Endometrial microvascular endothelial cells (primary cell): ENCODE results near the gene PROB1. TPM values are rescaled to one million over a fixed set of nuclear protein-coding genes. Genes with fewer than 3 reads are reported as not detected.

Experiments used
- in situ Hi-C: cut with HindIII; loops from 2 replicates; pipeline ENCODE4 v1.10.0; 2017; ENCODE audit warnings: low sequenced_read_pairs, low pct_unique_long_range_greater_than_20kb; ENCODE audit errors: inconsistent ontology term
- total RNA-seq: library from RNA; depleted of rRNA; stranded (reverse); fragments of >200 nt; gene quantifications from one replicate; pipeline ENCODE4 v1.2.3, GENCODE V29; 2015; ENCODE audit errors: inconsistent ontology term

Gene PROB1
- total RNA-seq, 1 donor from 2014 or later: 1.8 TPM

- in situ Hi-C loops: no loop called here
These were observed 10.3 kb downstream of the PROB1 start for GRCh38 chr5:139384591-139385051.

- in situ Hi-C loops: no loop called here
These were observed 10.8 kb downstream of the PROB1 start for GRCh38 chr5:139383993-139384590.

GRCh38 chr5:139383275-139383992 lies 11.5 kb downstream of the PROB1 start, which contains the start of gene SLC23A1:
TSS of gene SLC23A1 (minus strand) at chr5:139383297. CDS start at chr5:139383253, 44 bp downstream.
- in situ Hi-C loops: no loop called here

GRCh38 chr5:139382807-139383206 lies 12.1 kb downstream of the PROB1 start:
- in situ Hi-C loops: no loop called here

DNA sequence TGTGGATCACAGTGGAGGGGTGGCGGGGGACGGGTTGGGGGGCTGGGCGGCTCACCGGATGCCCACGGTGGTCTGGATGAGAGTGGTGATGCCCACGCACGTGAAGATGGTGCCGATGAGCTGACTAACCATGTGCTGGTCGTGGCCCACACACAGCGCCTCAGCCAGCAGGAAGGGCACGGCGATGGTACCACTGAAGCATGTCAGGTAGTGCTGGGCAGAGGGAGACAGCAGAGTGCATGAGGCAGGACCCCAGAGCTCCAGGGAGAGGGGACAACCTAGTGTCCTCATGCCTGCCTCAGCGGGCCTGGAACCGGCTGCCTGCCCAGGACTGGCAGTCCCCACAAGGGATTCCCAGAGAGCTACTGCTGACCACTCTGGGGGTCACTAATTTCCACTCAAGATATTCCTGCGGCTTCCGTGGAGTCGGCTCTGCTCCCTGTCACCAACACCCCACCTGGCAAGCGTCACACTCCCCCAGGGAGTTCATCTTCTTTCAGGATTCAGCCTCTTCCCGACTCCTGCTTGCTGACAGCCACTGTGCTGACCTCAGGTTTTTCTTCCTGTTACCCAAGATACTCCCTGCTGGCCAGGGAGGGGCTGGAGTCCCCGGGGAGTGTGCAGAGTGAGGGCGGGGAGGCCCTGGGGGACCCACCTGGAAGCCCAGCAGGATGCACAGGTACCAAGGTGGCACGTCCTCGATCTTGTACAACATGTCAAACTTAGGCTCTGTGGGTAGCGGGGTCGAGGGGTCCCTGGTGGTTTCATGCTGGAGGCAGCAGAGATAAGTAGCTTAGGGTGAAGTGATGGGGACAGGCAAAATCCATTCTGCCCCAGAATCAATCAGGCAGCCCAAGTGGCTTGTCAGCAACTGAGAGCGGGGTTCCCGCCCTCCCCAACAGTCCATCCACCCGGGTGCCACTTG lies 12.8 kb downstream of the PROB1 start:
- in situ Hi-C loops: no loop called here

DNA sequence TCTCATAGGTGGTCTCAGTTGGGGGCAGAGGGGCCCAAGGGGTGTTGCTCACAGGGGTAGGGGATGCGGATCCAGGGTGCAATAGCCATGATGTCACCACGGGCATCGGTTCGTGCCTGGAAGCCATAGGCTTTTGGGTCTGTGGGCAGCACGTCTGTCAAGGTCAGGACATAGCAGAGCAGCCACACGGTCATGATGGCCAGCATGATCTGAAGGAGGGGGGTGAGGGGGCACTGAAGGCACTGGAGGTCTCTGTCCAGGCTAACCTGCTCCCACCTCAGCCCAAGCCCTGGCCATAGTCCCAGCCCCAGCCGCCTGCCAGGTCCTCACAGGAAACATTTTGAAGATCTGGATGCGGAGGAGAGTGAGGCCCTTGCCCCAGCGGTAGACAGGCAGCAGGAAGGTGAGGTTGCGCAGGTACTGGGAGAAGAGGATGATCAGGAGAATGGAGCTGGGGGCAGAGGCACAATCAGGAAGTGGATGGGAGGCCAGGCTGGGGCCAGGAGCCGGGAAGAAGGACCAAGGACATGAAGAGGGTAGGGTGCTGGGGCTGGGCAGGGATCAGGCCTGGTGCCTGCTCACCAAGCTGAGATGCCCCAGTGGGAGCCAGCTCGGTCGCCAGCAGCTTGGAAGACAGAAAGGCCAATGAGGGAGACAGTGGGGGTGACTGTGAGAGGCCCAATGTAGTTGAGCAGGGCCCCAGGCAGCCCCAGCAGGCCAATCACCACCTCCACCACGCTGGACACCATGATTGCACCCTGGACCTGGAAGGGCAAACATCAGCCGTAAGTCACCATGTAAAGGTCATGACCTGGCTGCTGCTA lies 15.1 kb downstream of the PROB1 start:
- in situ Hi-C loops: no loop called here

GRCh38 chr5:139378941-139379361 lies 16.0 kb downstream of the PROB1 start:
- in situ Hi-C loops: no loop called here

- in situ Hi-C loops: no loop called here
These were observed 16.6 kb downstream of the PROB1 start for GRCh38 chr5:139378101-139378825.

DNA sequence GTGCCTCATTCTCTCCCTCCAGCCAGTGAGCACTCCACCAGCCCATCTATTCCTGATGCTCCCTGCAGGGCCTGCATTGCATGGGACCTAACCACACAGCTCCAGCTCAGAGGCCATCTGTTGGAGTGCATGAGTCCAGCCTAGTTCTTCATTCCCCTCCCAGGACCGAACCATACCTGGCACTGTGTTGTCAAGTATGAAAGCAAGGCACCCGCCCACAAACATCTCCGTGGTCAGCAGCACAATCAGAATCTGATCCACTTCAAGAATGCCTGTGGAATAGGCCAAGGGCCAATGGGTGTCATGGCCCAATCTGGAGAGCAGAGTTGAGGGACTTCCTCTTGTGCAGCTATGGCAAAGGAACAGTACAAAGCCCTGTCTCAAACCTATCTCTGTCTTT lies 17.7 kb downstream of the PROB1 start:
- in situ Hi-C loops: no loop called here

GRCh38 chr5:139376364-139376763 lies 18.5 kb downstream of the PROB1 start:
- in situ Hi-C loops: no loop called here

DNA sequence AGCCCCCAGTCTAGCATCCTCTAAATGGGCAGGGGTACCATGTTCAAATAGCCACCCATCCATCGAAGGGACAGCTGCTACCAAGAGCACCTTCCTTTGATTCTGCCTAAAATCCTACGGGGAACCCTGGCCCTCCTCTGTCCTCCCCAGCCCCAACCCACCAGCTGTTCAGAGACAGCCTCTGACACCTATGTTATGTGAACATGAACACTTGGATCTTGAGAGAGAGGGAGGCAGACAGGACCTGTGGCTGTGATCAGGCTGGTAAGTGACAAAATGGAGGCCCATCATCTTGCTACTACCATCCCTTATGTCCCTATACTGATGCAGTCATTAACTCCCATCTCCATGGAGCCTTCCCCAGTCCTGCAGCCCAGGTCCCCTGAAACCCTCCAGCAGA lies 20.0 kb downstream of the PROB1 start:
- in situ Hi-C loops: no loop called here

DNA sequence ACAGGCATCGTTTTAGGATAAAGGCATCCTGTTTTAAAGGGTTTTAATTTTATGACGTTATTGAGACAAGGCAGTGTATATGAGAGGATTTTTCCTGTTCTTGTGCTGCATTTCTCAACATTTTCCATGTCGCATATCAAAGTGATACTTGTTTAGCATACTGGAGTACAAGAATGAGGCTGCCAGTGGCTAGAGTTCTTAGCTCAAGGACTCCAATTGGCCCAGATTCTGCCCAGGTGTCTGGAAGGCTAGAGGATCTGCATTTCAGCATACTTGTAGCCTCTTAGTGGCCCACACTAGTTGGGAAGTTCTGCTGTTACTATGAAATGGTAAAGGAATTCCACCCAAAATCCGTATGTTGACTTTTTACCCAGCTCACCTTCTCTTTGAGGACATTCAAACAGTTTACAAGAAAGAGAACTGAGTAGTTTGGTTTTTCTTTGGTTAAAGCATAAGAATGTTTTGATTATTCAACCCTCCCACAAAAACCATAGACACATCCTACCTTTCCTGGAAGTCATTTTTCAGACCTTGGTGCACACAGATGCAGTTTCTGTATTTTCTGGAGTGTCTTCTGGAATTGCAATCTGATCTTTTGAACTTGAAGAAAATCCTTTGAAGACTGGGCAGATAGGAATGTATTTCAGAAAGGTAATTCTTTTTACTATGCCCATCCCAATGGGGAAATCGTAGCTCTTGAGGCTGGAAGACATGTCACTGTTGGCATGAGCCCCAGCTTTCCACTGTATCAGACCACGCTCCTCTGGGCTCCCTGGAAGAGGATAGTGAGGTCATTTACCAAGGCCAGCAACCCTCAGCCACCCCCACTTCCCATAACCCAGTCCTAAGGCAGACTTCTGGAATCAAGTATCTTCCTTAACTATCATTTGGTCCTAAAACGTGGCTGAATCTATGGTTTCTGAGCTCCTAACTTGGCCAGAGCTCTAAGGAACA lies 23.1 kb downstream of the PROB1 start:
- in situ Hi-C loops: no loop called here

- in situ Hi-C loops: no loop called here
These were observed 25.7 kb downstream of the PROB1 start for GRCh38 chr5:139369181-139369580.

- in situ Hi-C loops: no loop called here
These were observed 26.3 kb downstream of the PROB1 start for GRCh38 chr5:139368613-139369012.

GRCh38 chr5:139364466-139364865 lies 30.4 kb downstream of the PROB1 start:
- in situ Hi-C loops: no loop called here

GRCh38 chr5:139363937-139364336 lies 31.0 kb downstream of the PROB1 start:
- in situ Hi-C loops: no loop called here

- in situ Hi-C loops: no loop called here
These were observed 33.0 kb downstream of the PROB1 start for GRCh38 chr5:139361835-139362429.
